ENCODE data around the gene MACROD2. TPM values are rescaled to one million over a fixed set of nuclear protein-coding genes. Genes with fewer than 3 reads are reported as not detected.
"Not testable (repeated sequence)": the region's sequence is repeated elsewhere in the genome, so short reads cannot be mapped to it uniquely, and the experiment has no call there.

The MACROD2 gene
- total and polyA plus RNA-seq, 2 experiments from 2014 or later: 2.8 to 4.3 TPM

GRCh38 chr20:13990465-13990864, 4.9 kb upstream of the MACROD2 start, which contains the start of gene SEL1L2 (continued):
- TF ChIP-seq REST (IDR thresholded peaks at IDR 0.05; ENCODE audit: unreplicated experiment): no peak
- TF ChIP-seq ETS1 (IDR thresholded peaks at IDR 0.05): no peak
- TF ChIP-seq EZH2 (IDR thresholded peaks at IDR 0.05; ENCODE audit: low read depth, unreplicated experiment): no peak
- no peak for TF ChIP-seq ZNF114 (CRISPR knock-in tag; IDR thresholded peaks at IDR 0.05)

- H3K79me2 ChIP-seq (replicated peaks; ENCODE audit: insufficient read depth): no peaks in the 10 kb centered on the region
- no peaks in the 10 kb centered on the region for H3K36me3 ChIP-seq (ENCODE audit: insufficient read depth)
- Mint-ChIP-seq H3K27me3 (ENCODE audit: insufficient read depth, low read depth, poor library complexity) (peaks cover 3% of the 10 kb centered on the region), H3K4me3 (no peak overlapping the region), H3K27ac (no peak overlapping the region), H3K9me3 (no peaks in the 10 kb centered on the region; the same call in 2 of the 3 replicates), H3K36me3 (ENCODE audit: low read depth) (no peaks in the 10 kb centered on the region), H3K4me1 (peaks cover 10% of the 10 kb centered on the region; the same call in 2 of the 3 replicates)
- no peak overlapping the region for H3K4me2 ChIP-seq
- no peaks in the 10 kb centered on the region for H3K9me2 ChIP-seq (ENCODE audit: insufficient read depth)
- H3K4me3 ChIP-seq: no peak overlapping the region
- no peak overlapping the region for H2AFZ ChIP-seq
- TF ChIP-seq EZH2 (IDR thresholded peaks at IDR 0.05; ENCODE audit: low read depth, unreplicated experiment) (no peak), ETS1 (IDR thresholded peaks at IDR 0.05) (no peak), EZH2phosphoT487 (IDR thresholded peaks at IDR 0.05; ENCODE audit: unreplicated experiment) (no peak)
- DNase-seq (ENCODE audit: low spot score) (peak; percentile 52), ATAC-seq (no peak)
- H3K4me1 ChIP-seq (ENCODE audit: insufficient read depth): peaks cover under 1% of the 10 kb centered on the region; the same call in 1 of the 2 replicates
- H3K27ac ChIP-seq (ENCODE audit: low read depth): no peak overlapping the region
- peaks cover 3% of the 10 kb centered on the region for H3K27me3 ChIP-seq (ENCODE audit: insufficient read depth)
- 0 out of 2 replicates have a peak, but pooled peaks cover 1% of the 10 kb centered on the region for H4K20me1 ChIP-seq (replicated peaks; ENCODE audit: insufficient read depth)
- H3F3A ChIP-seq (replicated peaks; ENCODE audit: low read depth): no peaks in the 10 kb centered on the region
These were observed 4.0 kb upstream of the MACROD2 start for GRCh38 chr20:13991311-13991710.

GRCh38 chr20:13991955-13992354, 3.4 kb upstream of the MACROD2 start:
- not testable (repeated sequence) for H3K4me2 ChIP-seq, ATAC-seq

More at GRCh38 chr20:13991955-13992354, 3.4 kb upstream of the MACROD2 start:
- H3K27ac ChIP-seq (ENCODE audit: low read depth); H3K36me3 ChIP-seq (ENCODE audit: insufficient read depth); H3K9me3 Mint-ChIP-seq; H3K36me3 Mint-ChIP-seq (ENCODE audit: low read depth); H4K20me1 ChIP-seq (replicated peaks; ENCODE audit: insufficient read depth); H2AFZ ChIP-seq; H3K79me2 ChIP-seq (replicated peaks; ENCODE audit: insufficient read depth); H3K27me3 ChIP-seq (ENCODE audit: insufficient read depth); H3K4me1 ChIP-seq (ENCODE audit: insufficient read depth); H3K27ac Mint-ChIP-seq; H3K4me3 ChIP-seq; H3K4me3 Mint-ChIP-seq; H3F3A ChIP-seq (replicated peaks; ENCODE audit: low read depth); DNase-seq (ENCODE audit: low spot score); H3K27me3 Mint-ChIP-seq (ENCODE audit: insufficient read depth, low read depth, poor library complexity); H3K9me2 ChIP-seq (ENCODE audit: insufficient read depth): not testable (repeated sequence)
- H3K4me1 Mint-ChIP-seq: peaks cover 14% of the 10 kb centered on the region; the same call in 2 of the 3 replicates

Data from GM23338 (cell line).